Measurements from ENCODE around the gene OR10G3.

The OR10G3 gene

DNA sequence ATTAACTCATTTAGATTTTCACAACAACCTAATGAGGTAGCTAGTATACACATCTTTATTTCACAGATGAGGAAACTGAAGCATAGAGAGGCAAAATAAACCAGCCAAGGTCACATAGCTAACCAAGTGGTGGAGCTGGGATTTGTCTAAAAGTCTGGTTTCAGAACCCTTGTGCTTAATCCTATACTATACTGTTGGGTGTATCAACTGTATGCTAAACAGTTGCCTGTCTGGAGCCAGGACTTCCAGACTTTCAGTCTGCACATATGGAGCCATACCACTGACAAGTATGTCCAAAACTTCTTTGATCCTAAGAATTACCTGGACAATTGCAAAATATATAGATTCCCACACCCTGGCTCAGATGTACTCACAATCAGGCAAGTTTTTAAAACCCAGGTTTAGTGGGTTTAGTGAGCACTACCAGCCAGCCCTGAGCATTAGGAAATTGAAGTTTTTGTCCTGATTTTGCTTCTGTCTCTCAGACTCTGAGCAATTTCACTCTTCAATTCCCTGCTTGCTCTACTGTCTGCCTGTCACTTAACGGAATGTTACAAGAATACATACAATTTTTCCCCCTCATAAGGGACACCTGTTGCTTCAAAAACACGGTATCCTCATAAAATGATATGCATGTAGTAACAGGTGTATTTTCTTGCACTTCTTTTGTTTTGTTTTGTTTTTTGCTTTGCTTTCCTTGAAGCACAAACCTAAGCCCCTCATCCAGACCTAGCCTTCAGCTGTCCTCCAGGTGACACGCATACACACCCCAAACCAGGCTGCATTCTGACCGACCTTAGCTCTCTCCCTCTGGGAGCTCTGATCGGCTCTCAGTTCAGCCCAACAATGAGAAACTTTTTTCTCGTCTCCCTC lies 44.1 kb downstream of the OR10G3 start:
- no peak for DNase-seq (ENCODE audit: low spot score)

DNA sequence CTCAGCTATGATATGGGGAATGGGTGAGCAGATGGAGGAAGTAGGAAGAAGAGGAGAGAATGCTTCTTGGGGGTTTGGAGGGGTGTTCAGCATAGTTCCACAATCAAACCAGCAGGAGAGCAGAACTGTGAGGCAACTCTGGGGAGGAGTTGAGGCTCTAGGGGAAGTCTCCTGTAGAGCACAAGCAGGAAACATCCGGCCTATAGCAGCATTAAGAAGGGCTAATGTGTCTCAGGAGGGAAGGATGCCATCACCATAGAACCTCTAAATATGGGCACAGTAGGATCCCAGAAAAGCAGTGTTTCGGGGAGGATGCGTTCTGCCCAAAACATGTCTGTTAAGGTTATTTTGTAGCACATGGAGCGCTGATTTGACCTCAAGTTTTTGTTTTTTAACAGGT lies 45.3 kb downstream of the OR10G3 start:
- DNase-seq (ENCODE audit: low spot score): no peak

DNA sequence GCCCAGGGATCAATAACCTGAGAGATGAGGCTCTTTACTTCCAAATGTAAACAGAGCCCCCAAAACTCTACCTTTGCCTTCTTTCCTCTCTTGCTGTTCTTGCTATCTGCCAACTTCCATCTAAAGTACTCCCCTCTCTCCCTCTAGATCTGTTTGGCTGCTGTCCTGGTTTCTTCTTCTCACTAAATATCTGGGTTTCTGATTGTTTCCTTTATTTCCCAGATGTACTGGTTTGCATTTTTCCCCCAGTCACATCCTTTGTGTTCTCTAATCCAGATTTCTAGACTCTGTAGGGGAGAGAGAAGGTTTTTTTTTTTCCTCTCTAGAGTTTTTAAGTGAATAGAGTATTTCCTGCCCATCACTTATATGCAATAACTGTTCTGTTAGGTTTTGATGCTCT lies 46.6 kb downstream of the OR10G3 start:
- no peak for DNase-seq (ENCODE audit: low spot score)

DNA sequence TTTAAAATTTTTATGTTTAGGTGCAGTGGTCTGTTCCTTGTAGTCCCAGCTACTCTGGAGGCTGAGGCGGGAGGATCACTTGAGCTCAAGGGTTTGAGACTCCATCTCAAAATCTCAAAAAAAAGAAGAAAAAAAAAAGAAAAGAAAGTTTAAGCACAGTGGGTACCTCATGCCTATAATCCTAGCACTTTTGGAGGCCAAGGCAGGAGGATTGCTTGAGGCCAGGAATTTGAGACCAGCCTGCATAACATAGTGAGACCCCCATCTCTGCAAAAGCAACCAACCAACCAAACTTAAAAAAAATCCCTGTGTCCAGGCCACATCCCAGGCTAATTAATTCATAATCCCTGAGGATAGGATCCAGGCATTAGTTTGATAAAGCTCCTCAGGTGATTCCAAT lies 50.4 kb downstream of the OR10G3 start:
- DNase-seq (ENCODE audit: low spot score): no peak

DNA sequence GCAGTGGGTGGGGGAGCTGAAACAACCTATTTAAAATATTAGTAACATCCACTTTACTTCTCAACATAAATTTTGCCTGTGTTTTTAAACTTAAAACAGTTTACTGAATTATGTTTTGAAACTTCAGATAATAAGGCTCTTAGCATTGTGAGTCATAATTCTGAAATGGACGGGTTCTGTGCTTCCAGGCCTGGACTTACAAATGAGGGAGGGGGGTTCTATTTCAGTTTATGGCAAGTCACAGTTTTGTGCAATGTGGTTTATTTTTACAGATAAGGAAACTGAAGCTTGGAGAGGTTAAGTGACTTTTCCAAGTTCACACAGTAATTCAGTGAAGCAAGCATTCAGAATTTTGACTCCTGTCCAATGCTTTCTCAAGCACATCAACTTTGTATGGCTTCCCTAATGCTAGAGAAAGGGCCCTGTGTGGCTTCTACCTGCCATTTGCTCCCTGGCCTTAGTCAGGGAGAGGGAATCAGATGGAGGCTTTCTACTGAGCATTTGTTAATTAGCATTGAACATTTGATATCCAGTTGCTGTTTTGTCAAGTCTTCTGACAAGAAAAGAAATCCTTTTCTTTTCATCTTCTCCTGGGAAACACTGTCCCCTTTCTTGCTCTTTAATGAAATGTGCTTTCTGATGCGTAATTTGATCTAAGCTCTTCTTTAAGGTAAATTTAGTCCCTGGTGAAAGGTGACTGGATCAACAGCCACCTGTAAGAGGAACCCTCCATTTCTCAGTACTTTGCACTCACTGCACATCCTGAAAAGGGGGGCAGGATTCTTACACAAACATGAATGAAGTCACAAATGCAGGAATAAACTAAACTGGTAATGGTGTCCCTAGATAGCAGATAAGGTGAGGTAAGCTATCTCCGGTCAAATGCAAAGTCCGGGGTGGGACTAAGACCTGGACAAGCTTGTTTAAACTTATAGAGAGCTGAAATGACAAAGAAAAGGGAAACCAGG lies 51.2 kb downstream of the OR10G3 start:
- DNase-seq (ENCODE audit: low spot score): no peak

DNA sequence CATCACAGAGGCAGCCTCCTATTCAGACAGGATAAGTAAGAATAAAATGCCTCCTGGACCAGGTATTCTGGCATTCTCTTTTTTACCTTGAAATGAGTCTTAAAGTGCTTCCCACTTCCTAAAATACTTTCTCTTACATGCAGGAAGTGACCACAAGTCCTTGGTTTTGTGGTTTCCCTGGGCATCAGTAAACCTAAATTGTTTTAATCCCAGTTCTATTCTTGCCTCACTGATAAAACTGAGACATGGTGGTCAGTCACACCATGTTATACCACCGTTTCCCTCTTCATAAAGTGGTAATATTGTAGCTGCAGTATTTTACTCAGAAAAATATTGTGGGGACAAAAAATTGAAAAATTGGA lies 52.6 kb downstream of the OR10G3 start:
- no peak for DNase-seq (ENCODE audit: low spot score)

DNA sequence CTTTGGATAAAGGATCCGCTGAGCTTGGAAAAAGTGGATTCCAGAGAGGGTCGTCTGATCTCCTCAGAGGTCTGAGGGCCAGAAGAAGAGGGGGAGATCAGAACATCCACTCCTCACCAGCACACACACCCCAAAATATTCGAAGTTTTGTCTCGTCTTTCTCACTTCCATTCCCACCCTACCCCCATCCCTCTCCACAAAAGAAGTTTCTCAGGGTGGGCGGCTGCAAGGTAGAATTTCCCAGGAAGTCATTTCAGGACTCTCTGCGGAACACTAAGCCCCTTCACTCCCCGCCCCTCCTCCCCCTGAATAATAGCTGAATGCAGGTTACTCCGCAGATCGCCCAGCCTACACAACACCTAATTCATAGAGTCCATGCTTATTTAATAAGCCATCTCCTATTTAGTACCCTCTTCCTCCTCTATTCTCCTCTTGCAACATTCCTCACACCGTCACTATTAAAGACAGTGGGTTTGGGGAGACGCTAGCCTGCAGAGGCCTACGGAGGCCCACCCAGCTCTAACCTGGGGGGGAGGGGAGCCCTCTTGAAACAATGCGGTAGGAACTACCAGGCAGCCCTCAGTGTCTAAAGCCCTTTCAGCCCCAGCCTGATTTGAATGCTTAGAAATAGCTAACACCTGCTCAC lies 53.1 kb downstream of the OR10G3 start:
- no peak for DNase-seq (ENCODE audit: low spot score)

DNA sequence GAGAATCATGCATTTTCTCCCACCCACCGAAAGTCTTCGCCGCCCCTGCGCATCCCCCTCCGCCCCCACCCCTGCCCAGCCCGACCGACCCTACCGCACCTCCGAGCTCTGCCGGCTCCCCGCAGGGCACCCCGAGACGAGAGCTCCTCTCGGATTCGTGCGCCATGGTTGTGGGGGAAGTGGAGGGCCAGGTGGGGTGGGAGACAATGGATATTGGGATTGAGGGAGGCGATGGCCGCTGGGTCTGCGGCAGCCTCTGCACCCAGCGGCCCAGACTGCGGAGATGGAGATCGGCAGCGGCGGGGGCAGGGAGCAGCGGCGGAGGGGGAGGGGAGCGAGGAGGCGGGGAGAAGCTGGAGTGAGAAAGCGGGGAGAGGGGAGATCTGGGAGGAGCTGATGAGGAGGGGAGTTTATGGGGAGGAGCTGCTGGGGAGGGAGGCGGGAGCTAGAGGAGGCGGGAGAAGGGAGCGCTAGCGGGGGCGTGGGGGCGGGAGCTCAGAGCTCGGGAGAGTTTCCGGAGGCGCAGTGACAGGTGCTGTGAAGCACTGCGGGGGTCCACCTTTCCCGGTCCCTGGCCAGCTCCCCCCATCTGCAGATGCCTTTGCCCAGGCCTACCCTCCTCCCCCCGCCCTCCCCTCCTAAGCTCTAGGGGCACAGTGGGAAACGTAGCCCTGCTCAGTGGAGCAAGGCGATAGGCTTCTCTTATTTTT lies 53.8 kb downstream of the OR10G3 start, which contains the start of gene SALL2:
Gene SALL2, minus strand, starts transcription at position 385 of the 710 bp plus-strand sequence. Its CDS starts 219 bp downstream, at position 166.
- peak; percentile 22 for DNase-seq (ENCODE audit: low spot score)

DNA sequence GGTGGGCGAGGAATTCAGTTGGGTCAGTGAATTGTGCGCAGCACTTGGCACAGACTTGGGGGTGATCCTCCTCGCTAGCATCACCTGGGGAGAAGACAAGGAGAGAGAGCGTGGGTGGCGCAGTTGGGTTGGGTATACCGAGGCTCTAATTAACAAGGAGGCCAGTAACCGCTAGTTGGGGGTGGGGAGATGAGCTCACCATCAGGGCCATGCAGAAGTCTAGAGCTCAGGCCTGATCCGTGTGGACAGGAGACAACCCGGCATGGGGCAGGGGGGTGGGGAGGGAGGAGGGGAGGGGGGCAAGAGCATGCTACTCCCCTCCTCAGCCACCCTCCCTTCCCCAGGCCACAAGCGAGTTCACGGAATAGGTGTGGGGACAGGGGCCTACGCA lies 54.3 kb downstream of the OR10G3 start:
- no peak for DNase-seq (ENCODE audit: low spot score)

DNA sequence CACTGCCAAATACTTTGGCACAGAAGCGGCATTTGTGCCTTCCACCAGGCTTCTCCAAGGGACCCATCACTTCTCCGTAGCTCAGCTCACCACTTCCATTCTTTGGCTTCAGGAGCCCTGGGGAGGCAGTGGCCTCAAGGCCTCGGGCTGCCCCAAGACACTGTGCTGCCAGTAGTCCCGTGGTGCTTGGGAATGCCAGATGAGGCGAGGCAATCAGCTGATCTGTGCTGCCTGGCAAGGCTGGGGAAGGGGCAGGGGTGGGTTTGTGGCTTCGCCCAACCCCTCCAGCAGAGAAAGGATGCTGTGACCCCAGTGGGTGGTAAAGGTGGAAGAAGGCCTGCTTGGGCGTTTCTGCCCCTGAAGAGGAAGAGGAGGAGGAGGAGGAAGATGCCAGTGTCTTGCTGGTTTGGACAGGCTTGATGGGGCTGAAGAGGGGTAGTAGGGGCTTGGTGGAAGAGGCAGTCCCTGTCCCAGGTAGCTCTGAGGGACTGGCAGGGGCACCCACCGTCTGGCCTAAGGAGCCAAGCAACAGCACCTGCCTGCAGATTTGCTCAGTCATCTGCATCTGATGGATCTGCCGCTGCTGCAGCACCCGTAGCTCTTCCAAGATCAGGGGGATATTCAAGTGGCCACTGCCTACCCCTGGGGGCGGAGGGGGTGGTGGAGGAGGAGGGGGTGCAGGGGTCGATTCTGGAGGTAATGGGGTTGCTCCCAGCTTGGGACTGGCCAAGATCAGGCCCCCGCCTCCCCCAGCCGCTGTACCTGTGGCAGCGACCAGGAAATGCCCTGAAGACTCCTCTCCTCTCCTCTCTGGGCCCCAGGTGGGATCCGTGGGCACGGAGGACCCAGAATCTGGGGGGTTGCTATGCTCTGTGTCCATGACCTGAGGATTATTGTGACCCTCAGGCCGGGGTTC lies 55.0 kb downstream of the OR10G3 start:
- no peak for DNase-seq (ENCODE audit: low spot score)

DNA sequence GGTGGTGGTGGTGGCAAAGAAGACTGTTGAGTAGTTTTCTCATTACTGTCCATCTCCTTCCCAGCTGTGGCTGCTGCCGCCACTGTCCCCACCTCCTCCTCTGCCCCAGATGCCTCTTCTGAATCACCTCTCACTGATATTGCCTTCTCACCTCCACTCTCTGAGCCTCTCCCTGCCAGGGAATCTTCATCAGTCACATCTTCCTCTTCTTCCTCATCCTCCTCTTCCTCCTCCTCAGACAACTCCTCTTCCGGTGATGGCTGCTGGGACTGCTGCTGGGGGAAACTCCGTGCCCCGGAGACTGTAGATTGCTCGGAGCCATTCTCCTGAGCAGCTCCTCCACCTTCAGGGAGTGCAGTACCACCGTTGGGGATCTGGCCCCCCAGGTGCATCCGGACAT lies 56.7 kb downstream of the OR10G3 start:
- DNase-seq (ENCODE audit: low spot score): no peak

DNA sequence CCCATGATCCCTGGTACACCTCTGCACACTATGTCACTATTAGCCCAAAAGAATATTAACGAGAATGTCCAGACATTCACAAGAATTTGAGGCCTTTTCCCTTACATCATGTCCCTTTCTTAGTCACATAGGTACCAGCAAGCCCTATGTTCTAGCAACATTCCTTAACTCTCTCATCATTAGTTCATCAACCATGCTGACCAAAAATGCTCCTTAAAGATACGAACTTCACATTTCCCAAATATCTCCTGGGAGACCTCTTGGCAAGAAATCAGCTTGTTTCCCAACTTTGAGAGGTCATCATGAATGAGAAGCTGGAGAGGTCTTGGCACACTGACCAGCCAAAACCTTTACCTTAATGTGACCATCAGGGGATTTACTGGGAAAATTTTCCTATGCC lies 58.4 kb downstream of the OR10G3 start:
- DNase-seq (ENCODE audit: low spot score): no peak

DNA sequence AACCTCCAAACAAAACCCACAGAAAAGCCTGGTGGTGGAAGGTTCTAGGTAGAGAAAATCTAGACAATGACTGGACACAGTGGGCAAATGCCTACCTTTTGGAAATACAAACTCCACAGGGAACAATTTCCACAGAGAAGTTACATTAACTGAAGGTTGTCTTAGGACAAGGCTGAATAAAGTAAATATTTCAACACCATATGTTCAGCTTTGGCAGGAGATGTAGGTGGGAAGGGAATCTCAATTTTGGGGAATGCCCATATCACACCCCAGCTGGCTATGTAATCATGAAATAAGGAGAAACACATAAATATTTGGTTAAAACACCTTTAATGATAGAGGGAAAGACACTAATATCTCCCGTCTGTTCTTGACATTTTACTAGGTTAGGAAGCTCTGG lies 59.1 kb downstream of the OR10G3 start:
- no peak for DNase-seq (ENCODE audit: low spot score)

DNA sequence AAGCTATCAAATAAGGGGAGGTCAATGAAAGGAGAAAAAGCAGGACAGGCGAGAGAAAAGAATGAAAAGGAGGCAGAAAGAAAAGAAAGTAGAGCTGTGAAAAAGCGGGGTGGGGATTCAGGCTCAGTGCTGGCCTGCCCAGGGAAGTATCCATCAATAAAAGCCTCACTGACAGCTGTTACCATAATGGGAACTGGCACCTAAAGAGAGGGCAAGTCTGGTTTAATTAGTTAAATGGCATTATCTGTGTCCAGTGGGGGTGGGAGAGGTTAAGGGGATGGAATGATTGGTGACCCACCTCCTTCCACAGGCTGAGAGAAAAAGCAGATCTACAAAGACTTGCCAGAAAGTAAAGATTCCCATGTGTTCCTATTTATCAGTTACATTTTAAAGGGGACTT lies 61.2 kb downstream of the OR10G3 start:
- no peak for DNase-seq (ENCODE audit: low spot score)
